Measurements from ENCODE around the gene SLC15A3.
"Not testable (repeated sequence)": the region's sequence is repeated elsewhere in the genome, so short reads cannot be mapped to it uniquely, and the experiment has no call there.

SLC15A3 gene

DNA sequence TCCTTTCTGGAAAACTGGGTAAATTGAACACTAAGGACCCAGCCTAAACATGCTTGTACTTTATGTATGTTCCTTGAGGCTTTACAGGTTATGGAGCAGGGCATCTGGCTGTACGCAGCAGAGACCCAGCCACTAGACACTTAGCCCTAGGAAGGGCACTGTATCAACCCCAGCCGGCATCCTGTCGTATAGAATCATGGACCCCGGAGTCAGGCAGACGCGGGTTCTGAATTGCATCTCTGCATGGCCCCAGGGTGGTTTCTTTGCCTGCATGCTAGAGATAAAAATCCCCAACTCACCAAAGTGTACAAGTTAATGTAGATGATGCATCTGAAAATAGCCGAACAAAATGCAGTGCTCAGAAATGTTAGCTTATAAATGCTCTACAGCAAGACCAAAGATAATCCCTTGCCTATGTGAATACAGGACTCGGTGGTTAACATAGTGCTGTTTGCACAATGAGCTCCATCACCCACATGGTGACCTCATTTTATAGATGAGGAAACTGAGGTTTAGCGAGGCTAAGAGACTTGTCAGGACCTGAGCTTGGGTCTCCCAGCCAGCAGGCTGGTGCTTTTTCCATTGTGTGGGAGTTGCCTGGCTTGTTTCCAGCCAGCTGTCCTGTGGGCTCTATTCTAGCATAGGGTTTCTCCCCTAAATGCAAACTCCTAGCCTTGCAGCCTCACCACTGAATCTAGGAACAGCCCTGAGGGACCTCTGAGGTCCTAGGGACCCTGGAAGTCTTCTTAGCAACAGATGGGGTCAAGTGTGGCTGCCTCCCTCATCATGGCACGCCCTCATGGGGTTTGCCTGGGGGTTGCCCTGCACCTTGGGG lies 26.8 kb upstream of the SLC15A3 start:
- POLR2A ChIA-PET, result interaction anchor here (0.8 kb wide), 1 partner anchor 25 kb away, joined by 3 read pairs; no protein-coding TSS in a partner anchor
- CTCF ChIA-PET, result interaction anchor here (0.7 to 2.8 kb wide), 6 partner anchors 9 to 209 kb away, joined by 3 to 18 read pairs (median 4); no protein-coding TSS in a partner anchor
- DNase-seq (ENCODE audit: extremely low spot score), result no peak
- TF ChIP-seq, protein P1, sequence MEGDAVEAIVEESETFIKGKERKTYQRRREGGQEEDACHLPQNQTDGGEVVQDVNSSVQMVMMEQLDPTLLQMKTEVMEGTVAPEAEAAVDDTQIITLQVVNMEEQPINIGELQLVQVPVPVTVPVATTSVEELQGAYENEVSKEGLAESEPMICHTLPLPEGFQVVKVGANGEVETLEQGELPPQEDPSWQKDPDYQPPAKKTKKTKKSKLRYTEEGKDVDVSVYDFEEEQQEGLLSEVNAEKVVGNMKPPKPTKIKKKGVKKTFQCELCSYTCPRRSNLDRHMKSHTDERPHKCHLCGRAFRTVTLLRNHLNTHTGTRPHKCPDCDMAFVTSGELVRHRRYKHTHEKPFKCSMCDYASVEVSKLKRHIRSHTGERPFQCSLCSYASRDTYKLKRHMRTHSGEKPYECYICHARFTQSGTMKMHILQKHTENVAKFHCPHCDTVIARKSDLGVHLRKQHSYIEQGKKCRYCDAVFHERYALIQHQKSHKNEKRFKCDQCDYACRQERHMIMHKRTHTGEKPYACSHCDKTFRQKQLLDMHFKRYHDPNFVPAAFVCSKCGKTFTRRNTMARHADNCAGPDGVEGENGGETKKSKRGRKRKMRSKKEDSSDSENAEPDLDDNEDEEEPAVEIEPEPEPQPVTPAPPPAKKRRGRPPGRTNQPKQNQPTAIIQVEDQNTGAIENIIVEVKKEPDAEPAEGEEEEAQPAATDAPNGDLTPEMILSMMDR (IDR thresholded peaks at IDR 0.05; ENCODE audit: control extremely low read depth, extremely low read depth, low read depth, missing control alignments), result no peak

DNA sequence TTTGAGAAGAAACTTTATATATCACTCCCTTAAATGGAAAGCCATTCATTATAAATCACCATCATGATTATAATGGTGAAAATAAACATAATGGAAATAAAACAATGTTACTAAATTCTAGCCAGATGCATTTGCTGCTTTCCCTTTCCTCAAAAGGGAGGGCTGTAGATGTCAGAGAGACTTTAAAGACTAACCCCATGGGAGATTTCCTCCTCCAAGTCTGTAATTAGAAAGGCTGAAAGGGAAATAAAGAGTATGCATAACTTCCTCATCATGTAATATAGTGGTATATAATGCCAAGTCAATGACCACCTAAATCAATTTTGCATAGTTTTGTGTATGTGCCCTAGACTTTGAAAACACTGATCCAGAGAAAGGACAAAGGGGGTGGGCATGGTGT lies 25.9 kb upstream of the SLC15A3 start:
- TF ChIP-seq, protein P1 (IDR thresholded peaks at IDR 0.05; ENCODE audit: control extremely low read depth, extremely low read depth, low read depth, missing control alignments), result no peak
- POLR2A ChIA-PET, result no interaction called here
- CTCF ChIA-PET, result interaction anchor here (1.4 to 2.8 kb wide), 3 partner anchors 8 to 210 kb away, joined by 3 to 18 read pairs (median 7); no protein-coding TSS in a partner anchor
- no peak for DNase-seq (ENCODE audit: extremely low spot score)

DNA sequence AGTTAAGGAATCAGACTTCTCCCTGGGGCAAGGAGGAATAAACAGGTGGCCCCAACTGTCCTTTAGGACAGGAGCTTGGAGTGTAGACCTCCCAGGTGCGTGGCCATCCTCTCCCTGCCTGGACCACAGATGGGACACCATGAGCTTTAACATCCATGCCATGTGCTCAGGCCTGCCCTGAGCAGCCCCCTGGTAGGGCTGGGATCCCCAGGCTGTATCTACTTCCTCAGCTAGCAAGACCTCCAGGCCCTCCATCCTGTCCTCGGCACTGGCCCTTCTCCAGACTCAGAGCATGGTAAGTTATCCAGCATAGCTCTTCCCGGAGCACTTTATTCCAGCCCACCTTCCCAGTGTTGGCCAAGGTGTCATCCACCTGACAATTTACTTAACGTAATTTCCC lies 25.2 kb upstream of the SLC15A3 start:
- DNase-seq (ENCODE audit: extremely low spot score), result no peak
- TF ChIP-seq, protein P1 (IDR thresholded peaks at IDR 0.05; ENCODE audit: control extremely low read depth, extremely low read depth, low read depth, missing control alignments), result no peak
- ChIA-PET CTCF (interaction anchor here (0.7 to 1.8 kb wide), 3 partner anchors 15 to 151 kb away, joined by 3 to 7 read pairs (median 3); no protein-coding TSS in a partner anchor), POLR2A (no interaction called here)

DNA sequence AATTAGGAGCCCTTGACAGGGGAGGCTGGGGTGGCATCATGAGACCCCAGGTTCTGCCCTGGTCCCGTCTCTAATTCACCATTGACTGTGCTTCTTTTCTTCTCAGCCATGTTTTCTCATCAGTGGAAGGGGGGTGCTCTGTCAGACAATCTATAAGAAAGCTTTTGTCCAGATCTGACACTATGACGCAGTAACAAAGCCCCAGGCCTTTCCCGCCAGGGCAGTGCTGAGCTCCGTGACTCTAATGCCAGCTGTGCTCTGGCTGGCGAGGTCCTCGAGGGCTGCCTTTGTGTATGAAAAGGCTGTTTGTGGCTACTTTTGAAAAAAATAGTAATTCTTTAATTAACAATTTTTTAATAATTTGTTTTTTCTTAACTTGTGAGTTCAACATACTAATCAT lies 22.8 kb upstream of the SLC15A3 start:
- ChIA-PET CTCF (interaction anchor here (1.3 to 1.4 kb wide), 2 partner anchors 21 to 213 kb away, joined by 3 to 6 read pairs; no protein-coding TSS in a partner anchor), POLR2A (no interaction called here)
- DNase-seq (ENCODE audit: extremely low spot score), result no peak
- TF ChIP-seq, protein P1 (IDR thresholded peaks at IDR 0.05; ENCODE audit: control extremely low read depth, extremely low read depth, low read depth, missing control alignments), result no peak

DNA sequence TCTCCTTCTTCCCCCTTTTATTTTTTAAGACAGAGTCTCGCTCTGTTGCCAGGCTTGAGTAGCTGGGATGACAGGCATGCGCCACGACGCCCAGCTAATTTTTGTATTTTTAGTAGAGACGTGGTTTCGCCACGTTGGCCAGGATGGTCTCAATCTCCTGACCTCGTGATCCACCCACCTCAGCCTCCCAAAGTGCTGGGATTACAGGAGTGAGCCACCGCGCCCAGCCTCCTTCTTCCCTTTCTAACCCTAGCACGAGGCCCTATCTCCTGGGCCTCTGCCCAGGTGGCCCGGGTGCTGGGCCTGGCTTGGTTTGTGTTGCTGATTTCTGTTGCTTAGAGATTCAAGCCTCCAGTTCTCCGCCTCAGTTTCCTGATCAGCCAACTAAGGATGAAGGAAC lies 22.3 kb upstream of the SLC15A3 start:
- DNase-seq (ENCODE audit: extremely low spot score), result not testable (repeated sequence)
- POLR2A ChIA-PET, result interaction anchor here (0.6 kb wide), 1 partner anchor 36 kb away, joined by 3 read pairs; no protein-coding TSS in a partner anchor
- CTCF ChIA-PET, result interaction anchor here (1.3 to 1.4 kb wide), 2 partner anchors 21 to 214 kb away, joined by 3 to 6 read pairs; no protein-coding TSS in a partner anchor

DNA sequence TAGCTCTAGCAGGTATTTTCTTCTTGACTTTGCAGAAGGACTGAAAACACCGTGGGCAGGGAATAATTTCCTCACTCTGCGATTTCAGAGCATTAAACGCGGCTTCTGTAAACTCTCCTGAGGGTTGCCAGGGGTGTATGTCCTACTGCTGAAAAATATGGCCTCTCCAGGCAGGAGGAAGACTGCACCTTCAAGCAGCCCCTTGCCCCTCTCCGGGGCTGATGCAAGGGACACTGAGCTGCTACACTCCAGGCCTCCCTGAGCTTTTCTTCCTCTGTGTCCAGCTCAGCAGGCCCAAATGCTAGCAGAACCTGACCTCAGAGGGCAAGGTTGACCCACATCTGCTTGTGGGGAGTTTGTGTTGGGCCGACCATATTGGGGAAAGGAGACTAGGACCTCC lies 21.7 kb upstream of the SLC15A3 start:
- TF ChIP-seq, protein P1 (IDR thresholded peaks at IDR 0.05; ENCODE audit: control extremely low read depth, extremely low read depth, low read depth, missing control alignments), result no peak
- DNase-seq (ENCODE audit: extremely low spot score), result no peak
- ChIA-PET POLR2A (interaction anchor here (0.6 kb wide), 1 partner anchor 35 kb away, joined by 3 read pairs; no protein-coding TSS in a partner anchor), CTCF (no interaction called here)

Measured in GM10248 (cell line).